Smooth muscle cell of the brain vasculature (primary cell): Measurements from ENCODE around the gene ARHGAP1.

ENCODE experiments used
- DNase-seq: peaks from one replicate; pipeline ENCODE4 v3.0.0-alpha.2; 2012; ENCODE audit warnings: low read depth, low spot score

Gene ARHGAP1

GRCh38 chr11:46694072-46694471, 6.3 kb downstream of the ARHGAP1 start:
- DNase-seq = no peak

- no peak for DNase-seq
These were observed 6.8 kb downstream of the ARHGAP1 start for GRCh38 chr11:46693597-46694012.

- no peak for DNase-seq
These were observed 8.0 kb downstream of the ARHGAP1 start for GRCh38 chr11:46692450-46692849.

- no peak for DNase-seq
These were observed 9.7 kb downstream of the ARHGAP1 start for GRCh38 chr11:46690702-46691101.

- DNase-seq = no peak
These were observed 13.3 kb downstream of the ARHGAP1 start for GRCh38 chr11:46686886-46687795.

- no peak for DNase-seq
These were observed 16.1 kb downstream of the ARHGAP1 start for GRCh38 chr11:46684367-46684766.

- no peak for DNase-seq
These were observed 17.4 kb downstream of the ARHGAP1 start for GRCh38 chr11:46682773-46683752.

GRCh38 chr11:46681814-46682213, 18.6 kb downstream of the ARHGAP1 start:
- DNase-seq = no peak

GRCh38 chr11:46680815-46681214, 19.6 kb downstream of the ARHGAP1 start:
- no peak for DNase-seq

- DNase-seq = no peak
These were observed 20.2 kb downstream of the ARHGAP1 start for GRCh38 chr11:46680164-46680760.

- DNase-seq = no peak
These were observed 20.9 kb downstream of the ARHGAP1 start for GRCh38 chr11:46679241-46680163.

GRCh38 chr11:46678741-46679130, 21.7 kb downstream of the ARHGAP1 start:
- DNase-seq = no peak

GRCh38 chr11:46677991-46678740, 22.3 kb downstream of the ARHGAP1 start:
- no peak for DNase-seq

- DNase-seq = no peak
These were observed 23.2 kb downstream of the ARHGAP1 start for GRCh38 chr11:46677169-46677568.

- no peak for DNase-seq
These were observed 23.8 kb downstream of the ARHGAP1 start for GRCh38 chr11:46676436-46677158.

GRCh38 chr11:46675949-46676348, 24.5 kb downstream of the ARHGAP1 start:
- DNase-seq = no peak

GRCh38 chr11:46675288-46675851, 25.0 kb downstream of the ARHGAP1 start:
- no peak for DNase-seq

GRCh38 chr11:46674463-46675287, 25.7 kb downstream of the ARHGAP1 start:
- no peak for DNase-seq
